SW480 (cell line): ENCODE data around the gene COL5A1.
"Not testable (repeated sequence)": the region's sequence is repeated elsewhere in the genome, so short reads cannot be mapped to it uniquely, and the experiment has no call there.

Experiments used
- DNase-seq: peaks from one replicate; pipeline ENCODE4 v3.0.0-alpha.2; 2016; ENCODE audit warnings: low spot score

COL5A1 gene

DNA sequence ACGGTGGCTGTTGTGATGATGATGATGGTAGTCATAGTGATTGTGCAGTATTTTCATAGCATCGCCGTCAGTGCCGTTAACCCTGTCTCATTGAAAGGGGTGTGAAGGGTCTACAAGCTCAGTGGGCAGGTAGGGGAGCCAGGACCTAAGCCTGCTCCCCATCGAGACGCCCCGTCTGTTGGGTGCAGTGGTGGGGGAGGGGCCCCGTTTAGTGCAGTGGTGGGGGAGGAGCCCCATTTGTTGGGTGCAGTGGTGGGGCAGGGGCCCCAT lies 68.6 kb downstream of the COL5A1 start:
- no peak for DNase-seq

GRCh38 chr9:134710901-134711300 lies 69.3 kb downstream of the COL5A1 start:
- DNase-seq: no peak

- DNase-seq: no peak
Measured at GRCh38 chr9:134712243-134712642, 70.6 kb downstream of the COL5A1 start.

DNA sequence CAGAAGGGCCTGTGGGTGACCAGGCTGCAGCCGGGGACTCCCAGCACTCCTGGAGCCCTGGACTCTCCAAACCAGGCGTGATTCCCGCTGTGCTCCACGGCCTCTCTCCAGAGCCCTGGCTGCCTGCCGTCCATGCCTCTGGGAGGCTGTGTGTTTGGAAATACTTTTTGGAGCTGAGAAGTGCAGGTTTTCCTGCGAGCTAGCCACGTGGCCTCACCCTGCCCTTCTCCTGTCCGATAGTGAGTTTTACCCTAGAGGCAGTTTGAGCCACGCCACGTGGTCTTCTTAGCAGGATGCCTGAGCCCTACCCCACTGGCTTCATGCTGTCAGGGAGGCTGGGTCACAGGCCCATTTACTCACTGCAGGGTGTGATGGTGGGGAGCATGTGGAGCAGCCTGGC lies 71.3 kb downstream of the COL5A1 start:
- DNase-seq: no peak

GRCh38 chr9:134715536-134715935 lies 73.9 kb downstream of the COL5A1 start:
- DNase-seq: not testable (repeated sequence)

DNA sequence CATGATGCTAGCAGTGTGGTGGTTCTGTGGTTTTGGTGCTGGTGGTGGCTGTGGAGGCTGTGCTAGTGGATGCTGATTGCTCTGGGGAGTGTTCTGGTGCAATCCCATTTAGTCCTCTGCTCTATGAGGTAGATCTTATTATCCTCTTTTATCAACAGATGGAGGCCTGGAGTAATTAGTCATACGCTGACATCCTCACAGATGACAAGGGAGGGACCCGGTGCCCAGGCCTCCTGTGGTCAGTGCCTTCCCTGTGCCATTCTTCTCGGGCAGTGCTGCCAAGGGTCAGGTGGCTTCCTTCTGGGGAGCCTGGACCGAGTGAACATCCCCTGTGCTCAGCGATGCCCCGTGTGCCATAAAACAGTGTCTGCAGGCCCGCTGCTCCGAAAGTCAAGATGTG lies 74.5 kb downstream of the COL5A1 start:
- DNase-seq: no peak

- no peak for DNase-seq
Measured at GRCh38 chr9:134717056-134717455, 75.5 kb downstream of the COL5A1 start.

- DNase-seq: no peak
Measured at GRCh38 chr9:134717924-134718645, 76.5 kb downstream of the COL5A1 start.

DNA sequence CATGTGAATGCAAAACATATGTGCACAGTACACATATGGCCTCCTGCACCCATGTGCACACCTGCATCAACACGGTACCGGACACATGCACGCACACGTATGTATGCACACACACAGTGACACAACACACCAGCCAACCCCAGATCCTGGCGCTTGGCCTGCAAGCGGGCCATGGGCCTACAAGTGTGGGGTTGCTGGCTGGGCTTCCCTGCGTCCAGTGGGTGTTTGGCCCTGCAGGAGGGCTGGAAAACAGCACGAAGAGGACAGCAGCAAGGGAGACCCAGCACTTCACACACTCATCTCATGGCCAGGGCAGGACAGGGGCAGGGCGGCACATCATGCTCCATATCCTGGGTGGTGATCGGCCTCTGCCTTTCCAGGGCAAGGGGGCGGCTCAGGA lies 77.7 kb downstream of the COL5A1 start:
- no peak for DNase-seq

- no peak for DNase-seq
Measured at GRCh38 chr9:134720136-134720753, 78.6 kb downstream of the COL5A1 start.

DNA sequence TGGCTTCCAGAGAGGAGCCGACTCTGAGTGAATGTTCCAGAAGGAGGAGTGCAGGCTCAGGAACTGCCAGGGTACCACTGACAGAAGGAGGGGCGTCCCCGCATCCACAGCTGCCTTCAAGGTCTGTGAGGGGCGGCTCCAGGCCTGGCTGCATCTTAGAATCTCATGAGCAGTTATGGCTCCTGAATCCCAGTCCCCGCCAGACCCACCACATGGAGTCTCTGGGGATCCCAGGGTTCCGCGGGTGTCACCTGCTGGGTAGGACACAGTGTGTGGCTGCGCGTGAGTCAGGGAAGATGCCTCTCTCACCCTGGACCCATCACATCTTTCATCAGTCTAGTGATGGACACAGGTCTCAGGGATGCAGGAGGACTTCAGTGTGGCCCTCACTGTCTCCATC lies 79.2 kb downstream of the COL5A1 start:
- DNase-seq: no peak

DNA sequence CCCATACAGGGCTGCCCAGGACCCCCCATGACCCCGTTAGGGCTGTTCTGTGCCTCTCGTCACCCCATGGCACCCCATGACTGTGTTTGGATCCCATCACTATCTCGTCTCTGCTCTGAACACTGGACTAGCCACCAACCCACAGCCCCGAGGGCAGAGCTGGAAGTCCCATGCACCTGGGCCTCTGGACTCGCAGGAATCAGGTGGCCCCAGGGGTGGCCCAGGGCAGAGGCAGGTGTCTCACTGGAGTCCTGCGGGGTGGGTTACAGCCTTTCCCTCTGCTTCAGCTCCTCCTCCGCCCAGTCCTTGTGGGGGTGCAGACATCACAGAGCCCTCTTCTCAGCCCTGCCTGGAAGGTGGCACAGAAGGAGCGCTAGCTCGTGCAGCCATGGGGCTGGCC lies 79.7 kb downstream of the COL5A1 start:
- DNase-seq: no peak

GRCh38 chr9:134722120-134722701 lies 80.6 kb downstream of the COL5A1 start:
- no peak for DNase-seq

DNA sequence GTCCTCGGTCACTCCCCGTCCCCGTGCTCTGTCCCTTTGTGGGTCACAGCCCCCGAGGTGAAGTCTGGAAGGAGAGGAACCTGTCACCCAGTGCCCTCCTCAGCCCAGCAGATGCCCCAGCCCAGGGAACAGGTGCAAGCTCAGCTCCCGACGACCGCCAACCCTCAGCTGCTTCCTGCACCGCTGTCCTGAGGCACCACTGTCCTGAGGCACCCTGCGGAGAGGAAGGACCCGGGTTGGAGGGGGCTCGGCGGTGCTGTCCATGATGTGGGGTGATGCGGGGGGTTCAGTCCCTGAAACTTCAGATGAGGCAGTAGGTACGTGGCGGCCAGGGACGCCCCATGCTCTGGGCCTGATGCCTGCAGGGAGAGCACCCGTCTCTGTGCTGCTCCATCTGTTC lies 81.4 kb downstream of the COL5A1 start:
- DNase-seq: no peak

GRCh38 chr9:134723491-134724190 lies 82.0 kb downstream of the COL5A1 start:
- no peak for DNase-seq

GRCh38 chr9:134724202-134724911 lies 82.8 kb downstream of the COL5A1 start:
- DNase-seq: no peak

GRCh38 chr9:134724912-134725604 lies 83.5 kb downstream of the COL5A1 start:
- no peak for DNase-seq

- DNase-seq: no peak
Measured at GRCh38 chr9:134725605-134725940, 84.0 kb downstream of the COL5A1 start.

DNA sequence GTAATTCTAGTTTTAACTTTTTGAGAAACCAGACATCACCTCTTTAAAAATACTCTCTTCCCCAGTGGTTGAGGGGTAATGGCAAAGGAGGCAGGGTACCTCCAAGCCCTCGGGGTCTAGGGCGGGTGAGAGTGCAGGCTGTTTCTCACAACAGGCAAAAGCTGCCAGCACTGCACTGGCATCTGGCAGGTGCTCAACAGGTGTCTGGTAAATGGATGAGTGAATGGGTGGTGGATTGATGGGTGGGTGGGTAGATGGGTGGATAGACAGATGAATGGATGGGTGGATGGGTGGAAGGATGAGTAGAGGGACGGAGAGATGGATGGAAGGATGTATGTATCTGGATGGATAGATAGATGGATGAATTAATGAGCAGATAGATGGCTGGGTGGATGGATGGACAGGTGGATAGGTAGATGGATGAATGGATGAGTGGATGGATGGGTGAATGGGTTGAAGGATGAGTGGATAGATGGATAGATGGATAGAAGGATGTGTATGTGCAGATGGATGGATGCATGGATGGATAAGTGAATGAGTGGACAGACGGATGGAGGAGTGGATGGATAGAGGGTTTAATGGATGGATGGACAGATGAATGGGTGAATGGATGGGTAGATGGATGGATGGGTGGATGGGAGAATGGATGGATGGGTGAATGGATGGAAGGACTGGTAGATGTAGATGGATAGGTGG lies 84.6 kb downstream of the COL5A1 start:
- DNase-seq: no peak

GRCh38 chr9:134726722-134727034 lies 85.1 kb downstream of the COL5A1 start:
- no peak for DNase-seq

GRCh38 chr9:134728021-134728795 lies 86.6 kb downstream of the COL5A1 start:
- no peak for DNase-seq
